Keratinocyte (primary cell): ENCODE measurements around the gene GGCX.

Experiments used
- EZH2 ChIP-seq: IDR thresholded peaks from one replicate; pipeline ENCODE4 v1.6.1; 2012; ENCODE audit warnings: inconsistent platforms, mild to moderate bottlenecking, low read length, moderate library complexity
- TF ChIP-seq, protein P1 (sequence below), 3 experiments: IDR thresholded peaks in 1 of 3; conservative IDR thresholded peaks in 1 of 3; optimal IDR thresholded peaks in 1 of 3; 2 replicates in 2 of 3; 3 replicates in 1 of 3; pipeline versions ENCODE3 to v1.5.1; 2011; ENCODE audit warnings: low read length in 3 of 3, mild to moderate bottlenecking in 3 of 3, moderate library complexity in 2 of 3, control low read depth in 1 of 3, inconsistent platforms in 1 of 3; ENCODE audit not compliant: insufficient read depth in 2 of 3; ENCODE audit errors: extremely low read depth in 1 of 3

DNA sequence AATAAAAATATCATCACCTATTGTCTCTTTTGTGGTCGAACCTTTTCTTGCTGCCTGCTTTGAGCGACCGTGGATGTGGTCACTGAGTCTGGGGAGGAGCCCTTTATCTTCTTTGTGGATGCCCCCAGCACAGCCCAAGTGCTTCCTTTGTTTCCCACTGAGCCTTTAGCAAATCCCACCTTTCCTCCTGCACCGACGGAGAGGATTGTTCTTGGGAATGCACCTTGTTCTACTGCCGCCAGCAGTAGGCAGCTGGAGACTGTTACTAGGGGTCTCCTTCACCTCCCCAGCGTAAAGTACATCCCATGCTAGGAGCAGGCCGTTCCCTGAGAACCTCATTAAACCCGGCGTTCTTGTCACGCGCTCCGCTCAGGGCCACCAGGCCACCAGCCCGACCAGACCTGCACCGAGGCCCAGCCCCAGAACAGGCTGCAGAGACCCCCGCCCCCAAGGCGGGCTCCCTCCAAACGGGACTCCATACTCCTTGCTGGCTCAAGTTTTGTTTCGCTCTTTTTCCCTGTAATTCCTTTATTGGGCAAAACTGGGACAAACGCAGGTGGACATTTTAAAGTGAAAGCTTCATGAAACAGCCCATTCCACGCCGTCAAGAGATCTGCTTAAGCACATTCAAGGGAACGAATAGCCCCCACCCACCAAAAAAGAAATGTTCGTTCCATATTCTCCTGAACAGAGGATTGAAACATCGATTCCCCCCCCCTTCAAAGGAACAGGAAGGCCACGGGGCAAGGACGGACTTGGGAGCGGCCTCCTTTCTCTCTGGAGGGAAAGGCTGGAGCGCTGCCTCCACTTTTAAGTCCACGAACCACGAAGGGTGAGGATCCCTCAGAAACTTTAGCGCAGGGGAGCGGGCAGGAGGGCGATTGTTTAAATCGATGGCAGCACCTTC is 23.4 kb downstream of the GGCX start:
- TF ChIP-seq, protein P1, sequence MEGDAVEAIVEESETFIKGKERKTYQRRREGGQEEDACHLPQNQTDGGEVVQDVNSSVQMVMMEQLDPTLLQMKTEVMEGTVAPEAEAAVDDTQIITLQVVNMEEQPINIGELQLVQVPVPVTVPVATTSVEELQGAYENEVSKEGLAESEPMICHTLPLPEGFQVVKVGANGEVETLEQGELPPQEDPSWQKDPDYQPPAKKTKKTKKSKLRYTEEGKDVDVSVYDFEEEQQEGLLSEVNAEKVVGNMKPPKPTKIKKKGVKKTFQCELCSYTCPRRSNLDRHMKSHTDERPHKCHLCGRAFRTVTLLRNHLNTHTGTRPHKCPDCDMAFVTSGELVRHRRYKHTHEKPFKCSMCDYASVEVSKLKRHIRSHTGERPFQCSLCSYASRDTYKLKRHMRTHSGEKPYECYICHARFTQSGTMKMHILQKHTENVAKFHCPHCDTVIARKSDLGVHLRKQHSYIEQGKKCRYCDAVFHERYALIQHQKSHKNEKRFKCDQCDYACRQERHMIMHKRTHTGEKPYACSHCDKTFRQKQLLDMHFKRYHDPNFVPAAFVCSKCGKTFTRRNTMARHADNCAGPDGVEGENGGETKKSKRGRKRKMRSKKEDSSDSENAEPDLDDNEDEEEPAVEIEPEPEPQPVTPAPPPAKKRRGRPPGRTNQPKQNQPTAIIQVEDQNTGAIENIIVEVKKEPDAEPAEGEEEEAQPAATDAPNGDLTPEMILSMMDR (optimal IDR thresholded peaks at IDR 0.05 in 1 of 3, IDR thresholded peaks at IDR 0.05 in 1 of 3, conservative IDR thresholded peaks at IDR 0.05 in 1 of 3; ENCODE audit: extremely low read depth in 1 of 3, insufficient read depth in 2 of 3, low read length in 3 of 3) = peak in 1 of 3 experiments; percentile 38
- no peak for TF ChIP-seq EZH2
